Globus pallidus (tissue), 1 donor: ENCODE measurements around the gene KDM4B.

Experiments used
- DNase-seq: peaks from one replicate; pipeline ENCODE4 v3.0.0-alpha.2; 2015; ENCODE audit warnings: low spot score

Gene KDM4B

DNA sequence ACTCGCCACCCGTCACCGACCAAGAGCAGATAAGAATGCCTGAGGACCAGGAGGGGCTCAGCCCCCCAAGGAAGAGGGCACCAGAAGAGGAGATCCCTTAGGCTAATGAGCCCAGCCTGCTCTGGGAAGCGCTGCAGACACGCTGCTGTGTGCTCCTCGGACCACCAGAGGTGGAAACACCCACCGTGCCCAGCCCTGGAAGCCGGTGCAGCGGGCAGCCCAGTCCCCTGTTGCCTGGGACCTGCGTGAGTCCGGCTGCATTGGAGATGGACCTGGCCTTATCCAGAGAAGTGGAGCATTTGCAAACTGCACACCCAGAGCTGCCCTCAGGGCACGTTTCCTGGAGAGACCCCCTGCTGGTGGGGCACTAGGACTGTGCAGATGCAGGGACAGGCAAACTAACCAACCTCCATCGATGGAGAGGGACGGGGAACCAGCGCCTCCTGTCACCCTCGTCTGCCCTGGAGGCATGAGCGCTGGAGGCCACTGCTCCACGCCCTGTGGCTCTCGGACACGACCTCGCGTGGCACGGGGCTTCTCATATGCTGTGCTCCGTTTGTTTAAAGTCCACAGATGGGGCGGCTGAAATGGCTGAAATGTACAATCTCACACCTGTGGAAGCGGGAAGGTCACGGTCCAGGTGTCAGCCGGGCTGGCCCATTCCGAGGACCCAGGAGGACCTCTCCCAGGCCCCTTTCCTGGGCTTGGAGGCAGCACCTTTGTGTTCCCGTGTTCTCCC is 153.9 kb downstream of the KDM4B start:
- no peak for DNase-seq

DNA sequence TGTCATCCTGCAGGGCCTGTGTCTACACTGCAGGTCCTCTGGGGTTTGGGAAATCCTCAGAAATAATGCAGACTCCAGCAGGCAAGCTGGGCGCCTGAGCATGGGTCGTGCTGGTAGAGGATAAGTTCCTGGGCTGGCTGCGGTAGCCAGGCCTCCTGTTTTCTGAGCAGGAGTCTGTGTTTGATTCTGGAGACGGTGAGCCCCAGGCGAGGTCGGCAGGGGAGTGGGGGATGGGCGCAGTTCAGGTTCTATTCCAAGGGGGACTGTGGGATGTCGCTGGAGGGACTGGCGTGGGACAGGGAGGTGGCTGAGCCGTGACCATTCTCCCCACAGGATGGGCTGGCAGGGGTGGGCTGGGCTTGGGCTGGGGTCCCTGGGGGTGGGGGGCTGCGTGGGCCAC is 154.7 kb downstream of the KDM4B start:
- no peak for DNase-seq

DNA sequence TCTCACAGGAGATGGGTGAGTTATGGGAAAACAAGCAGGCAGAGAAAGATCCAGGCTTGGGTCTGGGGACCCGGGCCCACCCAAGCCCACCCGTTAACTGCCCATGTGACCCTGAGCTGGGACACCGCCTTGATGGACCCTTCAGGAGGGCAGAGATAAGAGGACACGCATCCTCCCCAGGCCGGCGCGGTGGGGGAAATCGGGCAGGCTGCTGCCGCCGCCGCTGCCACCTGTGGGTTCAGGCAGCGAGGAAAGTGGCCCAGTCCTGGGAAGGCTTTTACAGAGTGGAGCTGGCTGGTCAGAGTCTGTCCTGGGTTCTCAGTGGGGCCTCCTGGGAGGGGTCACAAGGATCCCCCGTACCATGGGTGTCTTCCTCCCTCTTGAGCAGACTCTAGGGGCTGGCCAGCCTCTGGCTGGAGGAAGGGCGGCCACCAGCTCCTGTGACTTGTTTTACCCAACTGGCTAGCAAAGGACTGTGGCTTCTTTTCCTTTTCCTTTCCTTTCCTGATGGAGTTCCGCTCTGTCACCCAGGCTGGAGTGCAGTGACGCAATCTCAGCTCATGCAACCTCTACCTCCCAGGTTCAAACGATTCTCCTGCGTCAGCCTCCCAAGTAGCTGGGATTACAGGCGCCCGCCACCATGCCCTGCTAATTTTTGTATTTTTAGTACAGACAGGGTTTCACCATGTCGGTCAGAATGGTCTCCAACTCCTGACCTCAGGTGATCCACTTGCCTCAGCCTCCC is 155.4 kb downstream of the KDM4B start:
- no peak for DNase-seq

DNA sequence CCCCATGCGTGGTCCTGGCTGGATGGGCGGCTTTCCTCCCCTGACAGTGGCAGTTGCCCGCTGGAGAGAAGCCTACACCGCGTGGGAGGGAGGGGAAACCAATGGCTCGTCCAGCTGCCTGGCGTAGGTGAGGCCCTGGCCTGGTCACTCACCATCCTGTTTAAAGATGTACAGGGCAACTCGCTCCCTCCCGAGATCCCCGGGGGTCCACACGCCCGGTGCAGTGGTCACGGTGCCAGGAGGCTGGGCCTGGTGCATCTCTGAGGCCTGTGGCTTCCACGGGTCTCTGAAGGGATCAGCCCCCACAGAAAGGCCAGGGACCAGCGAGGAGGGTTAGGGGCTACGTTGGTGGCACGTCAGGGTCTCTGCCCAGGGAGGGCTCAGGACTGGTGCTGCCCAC is 156.5 kb downstream of the KDM4B start:
- no peak for DNase-seq

DNA sequence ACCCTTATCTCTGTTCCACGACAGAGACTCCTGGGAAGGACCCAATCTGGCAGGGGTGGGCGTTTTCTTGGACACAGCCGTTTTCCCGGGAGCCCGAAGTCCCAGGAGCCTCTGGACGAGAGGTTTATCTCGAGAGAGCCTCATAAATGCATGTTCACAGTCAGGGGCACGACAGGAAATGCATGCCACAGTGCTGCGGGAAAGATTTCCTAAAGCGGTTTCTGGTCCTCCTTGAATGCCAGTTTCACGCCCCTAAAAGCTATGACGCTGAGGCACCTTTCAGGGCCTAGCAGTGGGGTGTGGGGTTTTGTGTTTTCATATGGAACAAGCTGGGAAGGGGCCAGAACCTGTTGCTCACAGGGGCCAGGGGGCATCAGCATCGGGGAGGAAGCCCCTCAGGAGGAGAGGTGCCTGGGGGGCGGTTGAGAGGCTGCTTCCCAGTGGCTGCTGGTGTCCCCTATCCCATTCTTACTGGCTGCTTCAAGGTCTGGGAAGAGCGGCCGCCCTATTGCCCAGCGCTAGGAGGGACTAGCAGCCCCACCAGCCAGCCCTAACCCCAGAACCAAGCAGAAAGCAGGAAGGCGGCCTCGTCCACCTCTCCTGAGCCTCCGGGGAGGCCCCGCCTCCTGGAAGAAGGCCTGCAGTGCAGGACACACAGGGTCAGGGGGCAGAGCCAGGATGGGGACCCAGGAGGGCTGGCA is 157.0 kb downstream of the KDM4B start:
- no peak for DNase-seq

DNA sequence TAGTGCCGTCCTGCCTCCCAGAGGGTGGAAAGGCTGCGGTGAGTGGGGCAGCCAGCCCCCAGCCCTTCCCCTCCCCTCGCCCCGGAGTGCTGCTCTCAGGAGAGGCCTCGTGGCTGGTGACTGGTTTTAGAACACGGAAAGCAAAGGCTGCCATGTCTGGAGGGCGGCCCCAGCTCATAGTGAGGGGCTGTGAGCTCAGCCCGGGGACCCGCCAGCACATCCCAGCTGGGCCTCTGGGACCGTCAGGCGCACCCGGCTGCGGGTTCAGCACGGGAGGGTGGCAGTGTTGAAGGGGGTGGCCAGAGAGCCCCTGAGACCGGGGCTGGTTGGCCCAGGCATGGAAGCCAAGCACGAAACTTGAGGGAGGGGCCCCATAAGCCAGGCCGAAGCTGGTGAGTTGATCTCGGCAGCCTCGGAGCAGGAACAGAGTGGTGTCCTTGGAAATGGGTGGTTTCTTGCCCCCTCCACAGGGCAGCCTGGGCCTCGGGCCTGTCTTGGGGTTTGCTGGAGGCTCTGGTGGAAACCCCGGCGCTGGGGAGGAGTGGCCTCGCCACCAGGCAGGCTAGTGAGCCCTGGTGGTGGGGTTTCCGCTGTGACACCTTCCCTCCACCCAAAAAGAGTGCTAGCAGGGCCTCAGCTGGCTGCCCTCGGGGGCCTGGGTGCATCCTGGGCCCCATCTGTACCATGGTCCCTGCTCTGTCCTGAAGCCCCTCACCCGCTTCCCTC is 157.7 kb downstream of the KDM4B start:
- DNase-seq: no peak

DNA sequence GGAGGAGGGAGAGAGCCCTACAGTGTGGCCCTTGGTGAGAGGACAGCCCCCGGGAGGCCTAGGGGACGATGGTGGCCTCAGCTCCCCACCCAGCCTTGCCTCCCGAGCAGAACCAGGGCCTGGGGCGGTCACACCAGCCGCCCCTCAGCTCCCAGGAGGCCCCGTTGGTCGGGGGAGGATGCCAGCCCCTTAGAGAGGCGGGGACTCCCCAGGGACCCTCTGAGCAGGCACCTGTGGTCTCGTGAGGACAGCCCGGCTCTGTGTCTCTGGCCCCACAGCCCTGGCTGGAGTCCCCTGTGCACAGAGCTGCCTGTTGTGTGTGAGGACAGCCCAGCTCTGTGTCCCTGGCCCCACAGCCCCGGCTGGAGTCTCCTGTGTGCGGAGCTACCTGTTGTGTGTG is 158.8 kb downstream of the KDM4B start:
- DNase-seq: no peak

DNA sequence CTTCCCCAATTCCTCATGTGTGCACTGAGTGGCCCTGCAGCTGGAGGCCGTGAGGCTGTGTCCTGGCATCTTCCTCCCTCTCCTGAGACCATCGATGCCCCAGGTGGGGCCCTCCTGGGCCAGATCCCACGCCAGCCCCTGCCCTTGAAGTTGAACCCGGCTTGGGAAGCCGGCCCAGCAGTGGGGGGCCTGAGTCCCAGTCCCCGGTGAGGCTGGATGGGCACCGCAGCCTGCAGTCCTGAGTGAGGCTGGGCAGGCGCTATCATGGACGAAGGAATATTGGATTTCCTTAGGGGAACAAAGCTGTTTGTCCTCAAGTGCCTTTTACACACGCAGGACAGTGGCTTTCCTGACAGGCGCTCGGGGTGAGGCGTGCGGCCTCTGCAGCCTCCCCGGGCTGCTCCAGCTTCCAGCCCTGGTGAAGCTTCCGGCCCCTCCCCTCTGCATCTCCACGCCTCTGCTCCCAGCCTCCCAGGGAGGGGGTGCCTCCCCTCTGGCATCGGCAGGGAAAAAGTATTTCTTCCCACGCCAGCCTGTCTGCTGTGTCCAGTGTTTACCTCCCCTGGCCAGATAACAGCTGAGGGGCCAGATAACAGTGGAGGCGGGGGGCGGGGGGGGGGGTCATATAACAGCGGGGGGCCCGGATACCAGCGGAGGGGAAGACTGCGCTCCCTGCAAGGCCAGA is 159.5 kb downstream of the KDM4B start:
- DNase-seq: no peak

DNA sequence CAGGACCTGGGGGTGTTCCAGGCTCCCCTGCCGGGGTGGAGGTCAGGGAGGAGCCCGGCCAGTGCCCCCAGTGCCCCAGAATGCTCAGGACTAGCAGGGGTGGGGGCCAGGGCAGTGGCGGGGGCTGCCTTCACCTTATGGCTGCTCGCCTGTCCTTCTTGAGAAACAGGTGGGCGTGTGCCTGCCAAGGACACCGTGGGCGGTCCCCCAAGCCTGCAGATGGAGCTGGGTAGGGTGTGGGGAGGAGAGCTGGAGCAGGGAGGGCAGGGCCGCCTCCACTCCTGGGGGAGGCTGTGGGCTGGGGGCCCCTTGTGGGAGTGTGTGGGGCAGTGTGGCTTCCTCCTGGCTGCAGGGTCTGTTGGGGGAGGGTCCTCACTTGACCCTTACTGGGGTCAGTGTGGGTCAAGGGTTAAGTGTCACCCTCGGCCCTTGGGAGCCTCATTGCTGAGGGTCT is 160.1 kb downstream of the KDM4B start:
- DNase-seq: no peak

DNA sequence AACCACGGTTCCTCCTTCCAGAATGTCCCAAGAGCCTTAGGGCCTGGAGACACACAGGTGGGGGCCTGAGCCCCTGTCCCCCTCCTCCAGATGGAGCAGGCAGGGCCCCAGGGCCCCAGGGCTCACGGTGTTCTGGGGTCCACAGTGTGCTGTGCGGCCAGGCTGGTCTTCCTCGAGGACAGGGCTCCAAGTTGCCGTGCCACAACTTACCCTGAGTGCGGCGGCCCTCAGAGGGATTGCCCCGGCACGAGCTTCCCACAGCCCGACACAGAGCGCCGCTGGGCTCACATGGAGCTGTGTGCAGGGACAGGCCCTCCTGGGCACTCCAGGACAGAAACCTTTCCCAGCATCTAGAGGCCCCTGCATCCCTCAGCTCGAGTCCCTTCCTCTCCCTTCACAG is 160.8 kb downstream of the KDM4B start:
- no peak for DNase-seq

DNA sequence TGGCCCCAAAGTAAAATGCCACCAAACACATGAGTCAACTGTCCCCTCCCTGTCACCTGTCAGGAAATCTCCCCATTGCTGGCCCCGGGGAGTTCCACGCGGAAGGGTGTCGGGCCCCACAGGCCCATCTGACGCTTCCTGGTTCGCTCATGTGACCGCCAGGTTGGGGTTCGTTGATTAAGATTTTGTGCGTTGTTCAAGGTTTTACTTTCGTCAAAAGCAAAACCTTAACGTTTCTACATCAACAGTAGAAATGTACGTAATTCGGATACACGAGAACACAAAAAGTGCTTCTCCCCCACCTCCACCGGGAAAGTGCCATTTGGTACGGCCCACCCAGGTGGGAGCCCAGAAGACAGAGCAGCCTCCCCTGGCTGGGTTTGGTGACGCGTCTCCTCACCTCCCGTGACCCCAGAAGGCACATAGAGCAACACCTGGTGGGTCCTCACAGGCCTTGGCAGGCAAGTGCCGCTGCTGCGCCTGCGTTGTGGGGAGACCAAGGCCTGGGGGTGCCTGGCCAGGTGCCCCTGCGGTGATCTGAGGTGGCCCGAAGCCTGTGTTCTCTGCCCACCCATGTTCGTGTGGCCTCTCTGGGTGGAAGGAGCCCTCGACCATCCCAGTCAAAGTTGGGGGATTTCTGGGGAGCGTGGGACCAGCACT is 161.6 kb downstream of the KDM4B start:
- no peak for DNase-seq

DNA sequence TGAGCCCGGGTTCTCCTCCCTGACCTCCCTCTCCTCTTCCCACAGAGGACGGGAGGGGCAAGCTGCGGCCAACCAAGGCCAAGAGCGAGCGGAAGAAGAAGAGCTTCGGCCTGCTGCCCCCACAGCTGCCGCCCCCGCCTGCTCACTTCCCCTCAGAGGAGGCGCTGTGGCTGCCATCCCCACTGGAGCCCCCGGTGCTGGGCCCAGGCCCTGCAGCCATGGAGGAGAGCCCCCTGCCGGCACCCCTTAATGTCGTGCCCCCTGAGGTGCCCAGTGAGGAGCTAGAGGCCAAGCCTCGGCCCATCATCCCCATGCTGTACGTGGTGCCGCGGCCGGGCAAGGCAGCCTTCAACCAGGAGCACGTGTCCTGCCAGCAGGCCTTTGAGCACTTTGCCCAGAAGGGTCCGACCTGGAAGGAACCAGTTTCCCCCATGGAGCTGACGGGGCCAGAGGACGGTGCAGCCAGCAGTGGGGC is 162.2 kb downstream of the KDM4B start:
- DNase-seq: no peak

DNA sequence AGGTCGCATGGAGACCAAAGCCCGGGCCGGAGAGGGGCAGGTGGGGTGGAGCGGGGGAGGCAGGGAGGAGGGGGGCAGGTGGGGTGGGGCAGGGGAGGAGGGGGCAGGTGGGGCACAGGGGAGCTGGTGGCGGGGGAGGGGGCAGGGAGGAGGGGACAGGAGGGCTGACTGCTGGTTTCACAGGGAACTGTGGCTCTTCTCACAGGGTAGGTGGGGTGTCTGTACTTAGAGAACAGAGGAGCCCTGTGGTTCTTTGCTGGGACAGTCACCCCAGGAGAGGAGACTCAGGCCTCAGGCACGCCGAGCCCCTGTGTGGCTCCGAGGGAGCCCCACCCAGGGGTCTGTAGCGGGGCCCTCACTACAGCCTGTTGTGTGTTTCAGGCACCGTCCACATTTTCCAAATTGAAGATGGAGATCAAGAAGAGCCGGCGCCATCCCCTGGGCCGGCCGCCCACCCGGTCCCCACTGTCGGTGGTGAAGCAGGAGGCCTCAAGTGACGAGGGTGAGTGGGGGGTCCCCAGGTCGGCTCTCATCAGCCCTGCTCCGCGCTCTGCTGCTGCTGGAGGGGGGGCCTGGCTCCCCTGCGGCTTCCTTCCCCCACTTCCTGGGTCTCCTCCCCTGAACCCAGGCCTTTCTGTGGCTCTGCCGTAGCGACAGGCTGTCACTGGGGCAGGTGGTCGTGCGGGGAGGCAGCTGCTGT is 162.7 kb downstream of the KDM4B start:
- no peak for DNase-seq

DNA sequence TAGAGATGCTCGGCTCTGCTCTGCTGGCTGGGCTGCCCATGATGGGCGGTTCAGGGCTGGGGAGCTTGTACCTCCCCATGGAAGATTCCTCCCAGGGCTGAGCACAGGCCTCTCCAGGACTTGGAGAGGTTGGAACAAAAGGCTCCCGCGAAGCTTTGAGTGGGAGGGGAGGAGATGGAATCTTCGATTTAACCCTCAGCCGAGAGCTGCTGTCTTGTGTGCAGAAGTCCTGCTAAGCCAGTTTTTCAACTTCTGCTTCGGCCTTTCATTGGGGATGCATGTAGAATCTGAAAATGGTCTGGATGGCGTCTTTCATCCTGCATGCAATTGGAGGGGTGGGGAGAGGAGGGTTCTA is 163.3 kb downstream of the KDM4B start:
- DNase-seq: no peak

DNA sequence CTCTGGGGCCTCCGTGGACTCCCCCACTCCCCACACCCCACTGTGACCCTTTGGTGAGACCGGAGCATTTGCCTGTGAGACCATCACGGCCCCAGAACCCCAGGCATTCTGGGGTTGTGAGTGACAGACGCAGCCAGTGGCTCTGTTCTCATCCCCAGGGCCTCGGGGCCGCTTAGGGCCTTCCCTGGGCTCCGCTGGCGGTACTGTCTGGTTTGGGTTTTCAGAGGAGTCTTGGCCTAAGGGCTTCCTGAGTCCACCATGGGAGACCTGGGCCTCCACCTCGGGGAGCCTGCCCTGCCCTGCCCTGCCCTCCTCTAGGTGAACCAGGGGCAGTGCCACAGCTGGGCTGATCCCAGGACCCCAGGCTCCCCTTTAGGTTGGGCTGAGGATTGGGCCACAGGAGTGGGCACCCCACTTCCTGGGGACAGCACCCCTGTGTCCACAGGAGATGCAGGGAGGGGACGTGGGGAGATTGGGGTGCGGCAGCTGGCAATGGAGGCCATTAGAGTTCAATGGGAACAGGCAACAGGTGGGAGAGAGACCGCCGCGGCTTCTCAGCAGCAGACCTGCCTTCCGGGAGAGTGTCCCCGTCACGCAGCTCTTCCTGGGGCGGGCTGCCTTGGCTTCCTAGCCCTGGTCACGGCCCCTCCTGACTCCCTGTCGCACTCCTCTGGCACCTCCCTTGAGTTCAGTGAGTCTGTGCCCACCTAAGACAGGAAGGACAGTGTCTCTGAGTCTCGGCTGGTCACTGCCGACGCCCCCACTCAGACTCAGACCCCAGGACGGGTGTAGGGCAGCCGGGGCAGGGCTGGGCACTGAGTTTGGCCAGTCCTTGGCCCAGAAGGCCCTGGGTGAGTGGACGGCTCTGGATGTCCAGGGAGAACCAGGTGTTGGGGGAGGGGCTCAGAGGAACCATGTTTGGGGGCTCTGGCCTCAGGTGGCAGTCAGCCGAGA is 164.1 kb downstream of the KDM4B start:
- no peak for DNase-seq

DNA sequence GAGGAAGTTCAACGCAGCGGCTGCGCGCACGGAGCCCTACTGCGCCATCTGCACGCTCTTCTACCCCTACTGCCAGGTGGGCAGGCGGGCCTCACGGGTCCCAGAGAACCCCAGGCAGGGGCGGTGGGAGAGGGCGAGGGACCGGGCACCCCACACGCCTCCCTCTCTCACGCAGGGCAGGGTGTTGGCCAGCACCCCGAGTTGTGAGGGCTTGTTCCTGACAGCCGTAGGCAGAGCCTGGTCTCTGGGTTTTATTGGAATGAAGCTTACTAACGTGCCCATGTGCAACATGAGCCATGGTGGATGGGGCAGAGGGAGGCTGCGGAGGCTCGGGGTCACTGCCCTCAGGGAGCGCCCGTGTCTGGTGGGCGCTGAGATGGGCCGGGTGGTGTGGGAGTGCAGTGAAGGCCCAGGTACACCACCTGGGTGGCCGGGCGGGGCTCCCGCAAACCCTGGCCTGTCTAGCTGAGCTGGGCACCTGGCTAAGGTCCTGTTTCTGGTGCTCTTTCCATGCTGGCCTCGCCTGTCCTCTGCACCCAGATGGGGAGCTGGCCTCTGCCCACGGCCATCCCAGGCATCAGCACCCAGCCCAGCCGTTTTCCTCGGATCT is 165.2 kb downstream of the KDM4B start:
- DNase-seq: no peak

DNA sequence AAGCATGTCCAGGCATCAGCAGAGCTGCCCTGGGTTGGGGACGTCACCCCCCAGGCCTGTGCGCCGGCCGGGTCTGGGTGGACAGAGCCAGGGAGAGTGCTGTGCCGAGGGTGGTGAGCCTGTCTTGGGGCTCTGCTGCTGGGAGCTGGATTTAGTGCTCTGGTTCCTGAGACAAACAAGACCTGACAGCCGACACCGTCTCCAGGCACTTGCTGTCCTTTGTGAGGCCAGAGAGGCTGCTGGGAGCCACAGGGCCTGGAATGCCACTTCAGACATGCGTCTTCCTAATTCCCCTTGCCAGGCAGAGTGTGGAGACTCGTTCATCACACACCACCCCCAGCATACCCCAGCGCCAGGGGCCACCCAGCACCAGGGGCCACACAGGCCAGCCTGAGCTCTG is 165.8 kb downstream of the KDM4B start:
- no peak for DNase-seq

DNA sequence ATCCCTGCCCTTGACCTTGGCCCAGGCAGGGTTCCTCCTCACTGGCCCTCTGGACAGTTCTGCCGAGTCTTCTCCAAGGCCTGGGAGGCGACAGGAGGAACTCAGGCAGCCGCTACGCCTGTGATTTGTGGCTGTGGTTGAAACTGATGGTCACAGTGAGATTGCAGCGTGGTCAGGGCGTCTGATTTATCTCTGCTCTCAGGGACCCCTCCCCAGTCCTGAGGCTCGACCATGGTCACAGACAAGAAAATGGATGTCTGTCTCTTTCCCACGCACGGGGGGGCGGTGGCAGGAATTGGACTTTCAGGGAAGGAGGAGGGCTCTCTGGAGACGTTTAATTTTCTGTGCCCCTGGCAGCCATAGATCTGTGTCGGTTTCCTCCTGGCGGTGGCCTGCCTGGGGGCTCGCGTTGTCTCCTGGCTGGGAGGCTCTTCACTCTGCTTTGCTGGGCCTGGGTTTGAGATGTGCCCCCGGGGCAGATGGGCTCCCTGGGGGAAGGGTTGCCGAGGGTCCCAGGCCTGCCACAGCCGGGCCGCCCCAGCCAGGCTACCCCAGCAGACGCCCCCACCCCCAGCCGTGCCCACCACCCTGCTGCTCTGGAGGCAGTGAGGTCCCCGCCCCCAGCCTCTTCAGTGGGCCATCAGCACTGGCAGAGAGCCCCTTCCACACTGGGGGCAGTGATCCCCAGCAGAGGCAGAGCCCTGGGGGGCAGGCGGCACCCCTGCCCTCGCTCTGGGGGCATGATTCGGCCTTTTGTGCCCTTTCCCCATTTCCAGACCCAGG is 167.4 kb downstream of the KDM4B start:
- DNase-seq: no peak
